IMR-90 (cell line): ENCODE measurements around the gene HCFC1R1. TPM values are rescaled to one million over a fixed set of nuclear protein-coding genes. Genes with fewer than 3 reads are reported as not detected.

Source experiments
- ATAC-seq: fragments of 200-7000 bp; cut with Tn5 transposase; 2 replicates; pipeline ENCODE4 v1.9.1; 2020; ENCODE audit warnings: low read depth, mild to moderate bottlenecking, moderate library complexity
- BruUV-seq: library from RNA; stranded (reverse); fragments of 400-500 nt; replicated peaks from 2 replicates; lab custom pipeline; 2021; lab: Mats Ljungman, UMichigan
- CTCF ChIA-PET: fragments of 300-600 bp; formaldehyde crosslinking; extraction: SDS; loops from one replicate; lab custom pipeline; 2021; ENCODE audit warnings: antibody characterized with exemption; lab: Yijun Ruan, JAX
- POLR2A ChIA-PET: fragments of 300-600 bp; sonication (Branson Sonifier 250); formaldehyde crosslinking; loops from one replicate; lab custom pipeline; 2022; ENCODE audit warnings: antibody characterized with exemption; ENCODE audit not compliant: unreplicated experiment; lab: Charles Lee
- DNase-seq: peaks from one replicate; pipeline ENCODE4 v3.0.0; 2013
- H2AFZ ChIP-seq: replicated peaks from 2 replicates; pipeline ENCODE3; 2013; ENCODE audit warnings: low read length, mild to moderate bottlenecking; ENCODE audit not compliant: poor library complexity
- H2AK5ac ChIP-seq: 2 replicates; pipeline ENCODE4 v1.6.1; 2013; ENCODE audit warnings: low read depth, low read length, inconsistent platforms
- H2AK9ac ChIP-seq: replicated peaks from 2 replicates; pipeline ENCODE3; 2013; ENCODE audit warnings: mild to moderate bottlenecking, low read depth, low read length, moderate library complexity; ENCODE audit not compliant: poor library complexity
- H2BK120ac ChIP-seq: 2 replicates; pipeline ENCODE4 v1.6.1; 2013; ENCODE audit warnings: low read depth, low read length, inconsistent platforms
- H2BK15ac ChIP-seq: 3 replicates; pipeline ENCODE4 v1.6.1; 2013; ENCODE audit warnings: low read depth, low read length, inconsistent platforms
- H2BK20ac ChIP-seq: 2 replicates; pipeline ENCODE4 v1.6.1; 2013; ENCODE audit warnings: low read depth, mild to moderate bottlenecking, inconsistent platforms, low read length, moderate library complexity
- H2BK5ac ChIP-seq: 2 replicates; pipeline ENCODE4 v1.6.1; 2013; ENCODE audit warnings: mild to moderate bottlenecking, low read depth, low read length, inconsistent platforms; ENCODE audit not compliant: poor library complexity, severe bottlenecking
- H3K14ac ChIP-seq: replicated peaks from 2 replicates; pipeline ENCODE4 v1.6.1; 2013; ENCODE audit warnings: low read depth, low read length, inconsistent platforms
- H3K18ac ChIP-seq: 2 replicates; pipeline ENCODE4 v1.6.1; 2013; ENCODE audit warnings: low read depth, low read length, control low read depth
- H3K23ac ChIP-seq: 2 replicates; pipeline ENCODE4 v1.6.1; 2013; ENCODE audit warnings: low read depth, low read length, inconsistent platforms
- H3K27ac ChIP-seq: 2 replicates; pipeline ENCODE4 v1.5.1; 2013; ENCODE audit warnings: mild to moderate bottlenecking, control low read depth, low read length; ENCODE audit not compliant: insufficient read depth
- H3K27me3 ChIP-seq: 2 replicates; pipeline ENCODE4 v1.6.1; 2013; ENCODE audit warnings: low read length; ENCODE audit not compliant: control insufficient read depth, insufficient read depth
- H3K36me3 ChIP-seq: 2 replicates; pipeline ENCODE4 v1.6.1; 2013; ENCODE audit warnings: low read length, mixed read lengths; ENCODE audit not compliant: control insufficient read depth, insufficient read depth
- H3K4ac ChIP-seq: 2 replicates; pipeline ENCODE4 v1.6.1; 2013; ENCODE audit warnings: low read depth, low read length, inconsistent platforms
- H3K4me1 ChIP-seq: 2 replicates; pipeline ENCODE4 v1.6.1; 2013; ENCODE audit warnings: low read length, mixed read lengths; ENCODE audit not compliant: control insufficient read depth, insufficient read depth
- H3K4me2 ChIP-seq: 2 replicates; pipeline ENCODE4 v1.6.1; 2013; ENCODE audit warnings: low read depth, mild to moderate bottlenecking, control low read depth, low read length, moderate library complexity
- H3K4me3 ChIP-seq: 2 replicates; pipeline ENCODE4 v1.5.1; 2013; ENCODE audit warnings: low read depth, mild to moderate bottlenecking, control low read depth, low read length, moderate library complexity; ENCODE audit not compliant: insufficient read depth
- H3K56ac ChIP-seq: 2 replicates; pipeline ENCODE4 v1.6.1; 2013; ENCODE audit warnings: low read length, inconsistent platforms; ENCODE audit not compliant: insufficient read depth; ENCODE audit errors: extremely low read depth
- H3K79me1 ChIP-seq, 2 experiments: 2 replicates each; pipeline ENCODE4 v1.6.1; 2013; ENCODE audit warnings: low read length in 2 of 2, inconsistent platforms in 1 of 2, low read depth in 1 of 2
- H3K9ac ChIP-seq: 2 replicates; pipeline ENCODE4 v1.6.1; 2013; ENCODE audit warnings: low read depth, low read length, control low read depth
- H3K9me1 ChIP-seq: 2 replicates; pipeline ENCODE4 v1.6.1; 2013; ENCODE audit warnings: low read length, inconsistent platforms; ENCODE audit not compliant: insufficient read depth
- H3K9me3 ChIP-seq: 2 replicates; pipeline ENCODE4 v1.6.1; 2013; ENCODE audit warnings: low read length; ENCODE audit not compliant: control insufficient read depth, insufficient read depth
- H4K20me1 ChIP-seq: 2 replicates; pipeline ENCODE4 v1.6.1; 2013; ENCODE audit warnings: low read length, inconsistent platforms; ENCODE audit not compliant: insufficient read depth
- H4K5ac ChIP-seq: 2 replicates; pipeline ENCODE4 v1.6.1; 2013; ENCODE audit warnings: mild to moderate bottlenecking, low read depth, low read length, control low read depth
- H4K8ac ChIP-seq, 2 experiments: 2 replicates each; pipeline ENCODE4 v1.6.1; 2013; ENCODE audit warnings: low read depth in 2 of 2, low read length in 2 of 2, control low read depth in 1 of 2, inconsistent platforms in 1 of 2
- H4K91ac ChIP-seq: 2 replicates; pipeline ENCODE4 v1.6.1; 2013; ENCODE audit warnings: low read depth, low read length, inconsistent platforms; ENCODE audit not compliant: insufficient read depth
- MAZ ChIP-seq: IDR thresholded peaks from 2 replicates; pipeline ENCODE4 v1.6.1; 2012; ENCODE audit warnings: low read depth, mild to moderate bottlenecking, low read length, improper control_type of control experiment, moderate library complexity, borderline replicate concordance
- SMC3 ChIP-seq: fragments of 150-350 bp; IDR thresholded peaks from 2 replicates; pipeline ENCODE4 v1.6.1; 2016; ENCODE audit warnings: low read depth, mild to moderate bottlenecking, antibody characterized with exemption, low read length, moderate library complexity
- WGBS, 2 experiments: methylation state at CpG; one replicate each; pipeline versions ENCODE4 v1.1.5 to v1.1.7; 2013; ENCODE audit warnings: missing lambda C conversion rate in 2 of 2; ENCODE audit not compliant: insufficient read length in 1 of 2; ENCODE audit errors: extremely low coverage in 2 of 2; 5-methylcytosine and 5-hydroxymethylcytosine counted together
- dilution Hi-C: fragments of 300-500 bp; cut with HindIII; formaldehyde crosslinking; loops from one replicate; pipeline ENCODE4 v1.14.3; 2018; ENCODE audit warnings: low sequenced_read_pairs; ENCODE audit not compliant: unreplicated experiment
- in situ Hi-C: fragments of 300-500 bp; cut with MboI; formaldehyde crosslinking; loops from 3 replicates; pipeline ENCODE4 v1.14.3; 2019; ENCODE audit warnings: low sequenced_read_pairs, inconsistent platforms, mixed read lengths
- intact Hi-C: fragments of 100-400 bp; cut with micrococcal nuclease; formaldehyde crosslinking; loops from 2 replicates; pipeline ENCODE4 v1.10.0; 2022
- polyA plus RNA-seq, 3 experiments: library from polyadenylated mRNA; depleted of rRNA; stranded (reverse); fragments of >200 nt; gene quantifications; 2 replicates each; pipeline ENCODE4 v1.2.3, GENCODE V29; 2012; ENCODE audit warnings: low replicate concordance in 1 of 3
- total RNA-seq: library from RNA; depleted of rRNA; stranded (reverse); fragments of >200 nt; gene quantifications from 2 replicates; pipeline ENCODE4 v1.2.3, GENCODE V29; 2012

The HCFC1R1 gene
- total and polyA plus RNA-seq, 2 of the 4 experiments (the other 2 are of a cell fraction): 7.2 to 57.9 TPM

DNA sequence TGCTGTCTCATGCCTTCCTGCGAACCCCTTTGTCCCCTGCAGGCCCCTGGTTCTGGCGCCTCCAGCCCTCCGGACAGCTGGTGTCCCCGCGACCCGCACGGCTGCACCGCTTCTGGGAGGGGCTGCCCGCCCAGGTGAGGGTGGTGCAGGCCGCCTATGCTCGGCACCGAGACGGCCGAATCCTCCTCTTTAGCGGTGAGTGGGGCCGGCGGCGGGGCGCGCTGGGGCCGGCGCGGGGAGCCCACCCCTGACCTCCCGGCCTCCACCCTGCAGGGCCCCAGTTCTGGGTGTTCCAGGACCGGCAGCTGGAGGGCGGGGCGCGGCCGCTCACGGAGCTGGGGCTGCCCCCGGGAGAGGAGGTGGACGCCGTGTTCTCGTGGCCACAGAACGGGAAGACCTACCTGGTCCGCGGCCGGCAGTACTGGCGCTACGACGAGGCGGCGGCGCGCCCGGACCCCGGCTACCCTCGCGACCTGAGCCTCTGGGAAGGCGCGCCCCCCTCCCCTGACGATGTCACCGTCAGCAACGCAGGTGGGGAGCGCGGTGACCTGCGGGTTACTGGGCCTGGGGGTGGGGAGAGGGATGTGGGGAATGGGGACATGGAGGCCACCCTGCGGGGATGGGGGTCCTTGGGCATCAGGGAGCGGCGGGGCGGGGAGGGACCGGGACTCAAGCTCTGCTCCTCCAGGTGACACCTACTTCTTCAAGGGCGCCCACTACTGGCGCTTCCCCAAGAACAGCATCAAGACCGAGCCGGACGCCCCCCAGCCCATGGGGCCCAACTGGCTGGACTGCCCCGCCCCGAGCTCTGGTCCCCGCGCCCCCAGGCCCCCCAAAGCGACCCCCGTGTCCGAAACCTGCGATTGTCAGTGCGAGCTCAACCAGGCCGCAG lies 34.6 kb upstream of the HCFC1R1 start:
- H3K18ac ChIP-seq: no peak overlapping the region
- CTCF ChIA-PET: interaction anchor here (0.5 to 2.2 kb wide), 9 partner anchors 11 to 113 kb away, joined by 3 to 9 read pairs (median 4); partner anchors contain the start of gene ZNF213

More for the DNA sequence above, 34.6 kb upstream of the HCFC1R1 start:
- Histone ChIP-seq H4K91ac (peak overlapping the region; percentile 65; the same call in 1 of the 2 replicates), H4K8ac (peak overlapping the region; percentile 96 to 100; a peak in 3 of 4 replicates), H2AFZ (peak overlapping the region; percentile 100), H3K27me3 (no peaks in the 10 kb centered on the region), H3K9ac (peak overlapping the region; percentile 66), H2AK5ac (peak overlapping the region; percentile 56), H2BK120ac (no peak overlapping the region), H3K56ac (no peak overlapping the region), H3K9me1 (peaks cover 10% of the 10 kb centered on the region), H3K14ac (peak overlapping the region; percentile 97), H4K5ac (peak overlapping the region; percentile 5; the same call in 1 of the 2 replicates), H3K9me3 (no peaks in the 10 kb centered on the region), H3K27ac (peak overlapping the region; percentile 59; the same call in 1 of the 2 replicates), H3K36me3 (no peaks in the 10 kb centered on the region), H3K23ac (peak overlapping the region; percentile 87), H3K4me3 (peak overlapping the region; percentile 75), H3K4me1 (peaks cover 5% of the 10 kb centered on the region), H3K79me1 (peaks cover 0 to 16% of the 10 kb centered on the region in 2 experiments; a peak in 1 of 4 replicates), H4K20me1 (no peaks in the 10 kb centered on the region; the same call in 1 of the 2 replicates), H2BK15ac (no peak overlapping the region), H2AK9ac (peak overlapping the region; percentile 65), H3K4me2 (peak overlapping the region; percentile 86), H3K4ac (peak overlapping the region; percentile 90), H2BK5ac (peak overlapping the region; percentile 27), H2BK20ac (no peak overlapping the region)
- in situ Hi-C loops (no loop called here), dilution Hi-C loops (no loop called here), intact Hi-C loops (loop anchor here (1.0 to 2.0 kb wide), 4 partner anchors 48 to 108 kb away; no protein-coding TSS in a partner anchor)
- DNase-seq (no peak), ATAC-seq (peak; percentile 15)
- TF ChIP-seq MAZ (peak; percentile 11; the same call in 1 of the 2 replicates), SMC3 (no peak)
- BruUV-seq: no TSS peak
- POLR2A ChIA-PET: interaction anchor here (0.9 kb wide), 1 partner anchor 39 kb away, joined by 12 read pairs; the partner anchor contains the start of gene TNFRSF12A
- WGBS, 2 experiments: 20% methylated on average over 17 of the region's 77 CpGs; no CpG with 5 or more reads in 1 of the 2 experiments
